Measurements from ENCODE around the gene PARP12.

Gene PARP12

GRCh38 chr7:140034421-140034820 is 28.3 kb downstream of the PARP12 start:
- DNase-seq (ENCODE audit: extremely low spot score): no peak
- TF ChIP-seq CTCF (IDR thresholded peaks at IDR 0.05; ENCODE audit: control extremely low read depth, extremely low read depth, low read depth, missing control alignments): no peak
- POLR2A ChIA-PET: no interaction called here
- CTCF ChIA-PET: interaction anchor here (1.6 kb wide), 1 partner anchor 10 kb away, joined by 3 read pairs; no protein-coding TSS in a partner anchor

- TF ChIP-seq CTCF (IDR thresholded peaks at IDR 0.05; ENCODE audit: control extremely low read depth, extremely low read depth, low read depth, missing control alignments): no peak
- no peak for DNase-seq (ENCODE audit: extremely low spot score)
- POLR2A ChIA-PET: no interaction called here
- CTCF ChIA-PET: interaction anchor here (1.6 kb wide), 1 partner anchor 11 kb away, joined by 3 read pairs; no protein-coding TSS in a partner anchor
Observed at GRCh38 chr7:140033779-140034363, 28.9 kb downstream of the PARP12 start.

- ChIA-PET CTCF (no interaction called here), POLR2A (no interaction called here)
- no peak for TF ChIP-seq CTCF (IDR thresholded peaks at IDR 0.05; ENCODE audit: control extremely low read depth, extremely low read depth, low read depth, missing control alignments)
- DNase-seq (ENCODE audit: extremely low spot score): no peak
Observed at GRCh38 chr7:140033036-140033435, 29.7 kb downstream of the PARP12 start.

- ChIA-PET POLR2A (no interaction called here), CTCF (no interaction called here)
- no peak for DNase-seq (ENCODE audit: extremely low spot score)
- no peak for TF ChIP-seq CTCF (IDR thresholded peaks at IDR 0.05; ENCODE audit: control extremely low read depth, extremely low read depth, low read depth, missing control alignments)
Observed at GRCh38 chr7:140031364-140031763, 31.4 kb downstream of the PARP12 start.

GRCh38 chr7:140029072-140029471 is 33.7 kb downstream of the PARP12 start:
- DNase-seq (ENCODE audit: extremely low spot score): no peak
- CTCF ChIA-PET: no interaction called here
- TF ChIP-seq CTCF (IDR thresholded peaks at IDR 0.05; ENCODE audit: control extremely low read depth, extremely low read depth, low read depth, missing control alignments): no peak
- POLR2A ChIA-PET: no interaction called here

- ChIA-PET POLR2A (no interaction called here), CTCF (no interaction called here)
- TF ChIP-seq CTCF (IDR thresholded peaks at IDR 0.05; ENCODE audit: control extremely low read depth, extremely low read depth, low read depth, missing control alignments): no peak
- no peak for DNase-seq (ENCODE audit: extremely low spot score)
Observed at GRCh38 chr7:140028311-140028710, 34.4 kb downstream of the PARP12 start.

Measured in GM10248 (cell line).